Tibial artery (tissue), 4 donors: ENCODE results near the gene PFN1.

ENCODE experiments used
- DNase-seq, 2 donors: peaks; one replicate each; pipeline ENCODE4 v3.0.0-alpha.2; 2019
- H3K27ac ChIP-seq, 2 donors: fragments of 200-600 bp; sonication (generic) in 1 of 2; 1 replicate in 1 of 2; 2 replicates in 1 of 2; pipeline ENCODE4 v1.5.1; 2018 to 2019; ENCODE audit warnings: mild to moderate bottlenecking in 1 of 2
- H3K27me3 ChIP-seq, 2 donors: fragments of 200-600 bp; sonication (generic) in 1 of 2; one replicate each; pipeline versions ENCODE4 v1.5.1 to v1.6.0; 2016 to 2019
- H3K36me3 ChIP-seq, 3 donors: fragments of 200-600 bp; sonication (generic) in 2 of 3; one replicate each; pipeline ENCODE4 v1.5.1; 2016 to 2019; ENCODE audit warnings: mild to moderate bottlenecking in 2 of 3
- H3K4me1 ChIP-seq, 4 donors: fragments of 200-600 bp; sonication (generic) in 2 of 4; 1 replicate in 3 of 4; 2 replicates in 1 of 4; pipeline ENCODE4 v1.5.1; 2016 to 2019
- H3K4me3 ChIP-seq, 2 donors: fragments of 200-600 bp; sonication (generic) in 1 of 2; 1 replicate in 1 of 2; 2 replicates in 1 of 2; pipeline ENCODE4 v1.5.1; 2018 to 2019; ENCODE audit warnings: mild to moderate bottlenecking in 2 of 2
- H3K9me3 ChIP-seq, 3 donors: fragments of 200-600 bp; sonication (generic) in 1 of 3; one replicate each; pipeline ENCODE4 v1.5.1; 2016 to 2019
- intact Hi-C: fragments of 100-400 bp; cut with DNase I; formaldehyde crosslinking; loops from one replicate; pipeline ENCODE4 v1.15.0; 2023; ENCODE audit warnings: low total_unique reads
- TF ChIP-seq, protein P1 (sequence below), 2 experiments: fragments of 200-600 bp in 1 of 2; fragments of 450-650 bp in 1 of 2; IDR thresholded peaks; one replicate each; pipeline ENCODE4 v1.5.1; 2017 to 2019; ENCODE audit warnings: antibody characterized with exemption in 2 of 2, mild to moderate bottlenecking in 1 of 2, moderate library complexity in 1 of 2

Gene PFN1

DNA sequence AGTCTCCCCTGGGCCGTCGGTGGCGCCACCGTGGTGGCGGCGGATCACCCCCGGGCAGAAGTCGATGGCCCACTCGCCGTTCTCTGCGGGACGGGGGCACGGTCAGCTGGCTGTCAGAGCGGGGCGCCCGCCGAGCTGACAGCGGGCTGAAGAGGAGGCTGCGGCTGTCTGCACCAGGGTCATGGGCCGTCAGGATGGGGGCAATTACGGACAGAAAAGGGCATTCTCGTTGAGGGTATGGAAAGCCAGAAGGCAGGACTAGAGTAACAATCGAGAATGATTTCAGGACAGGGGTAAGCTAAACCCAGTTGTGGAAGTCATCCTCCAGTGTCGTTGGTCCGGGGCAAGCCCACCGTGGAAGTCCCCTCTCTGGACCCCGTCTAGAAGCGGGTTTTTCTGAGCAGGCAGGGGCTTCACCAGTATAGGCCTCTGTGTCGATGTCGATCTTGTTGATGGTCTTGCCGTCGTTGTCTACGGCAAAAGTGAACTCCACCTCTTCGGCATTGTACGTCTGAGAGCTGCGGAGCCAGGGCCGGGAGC is 47.2 kb downstream of the PFN1 start:
- TF ChIP-seq, protein P1, sequence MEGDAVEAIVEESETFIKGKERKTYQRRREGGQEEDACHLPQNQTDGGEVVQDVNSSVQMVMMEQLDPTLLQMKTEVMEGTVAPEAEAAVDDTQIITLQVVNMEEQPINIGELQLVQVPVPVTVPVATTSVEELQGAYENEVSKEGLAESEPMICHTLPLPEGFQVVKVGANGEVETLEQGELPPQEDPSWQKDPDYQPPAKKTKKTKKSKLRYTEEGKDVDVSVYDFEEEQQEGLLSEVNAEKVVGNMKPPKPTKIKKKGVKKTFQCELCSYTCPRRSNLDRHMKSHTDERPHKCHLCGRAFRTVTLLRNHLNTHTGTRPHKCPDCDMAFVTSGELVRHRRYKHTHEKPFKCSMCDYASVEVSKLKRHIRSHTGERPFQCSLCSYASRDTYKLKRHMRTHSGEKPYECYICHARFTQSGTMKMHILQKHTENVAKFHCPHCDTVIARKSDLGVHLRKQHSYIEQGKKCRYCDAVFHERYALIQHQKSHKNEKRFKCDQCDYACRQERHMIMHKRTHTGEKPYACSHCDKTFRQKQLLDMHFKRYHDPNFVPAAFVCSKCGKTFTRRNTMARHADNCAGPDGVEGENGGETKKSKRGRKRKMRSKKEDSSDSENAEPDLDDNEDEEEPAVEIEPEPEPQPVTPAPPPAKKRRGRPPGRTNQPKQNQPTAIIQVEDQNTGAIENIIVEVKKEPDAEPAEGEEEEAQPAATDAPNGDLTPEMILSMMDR (IDR thresholded peaks at IDR 0.05), result no peak
- no peak for DNase-seq
- H3K27ac ChIP-seq, result no peak overlapping the region
- peak overlapping the region in 1 of 2 donors; percentile 27 for H3K4me3 ChIP-seq
- intact Hi-C loops, result no loop called here
- H3K4me1 ChIP-seq, result peaks cover 0 to 45% (median 20%) of the 10 kb centered on the region in 4 donors
- no peaks in the 10 kb centered on the region for H3K9me3 ChIP-seq
- peaks cover 8 to 16% (median 11%) of the 10 kb centered on the region in 3 donors for H3K36me3 ChIP-seq
- H3K27me3 ChIP-seq, result peaks cover 0 to 41% of the 10 kb centered on the region in 2 donors

DNA sequence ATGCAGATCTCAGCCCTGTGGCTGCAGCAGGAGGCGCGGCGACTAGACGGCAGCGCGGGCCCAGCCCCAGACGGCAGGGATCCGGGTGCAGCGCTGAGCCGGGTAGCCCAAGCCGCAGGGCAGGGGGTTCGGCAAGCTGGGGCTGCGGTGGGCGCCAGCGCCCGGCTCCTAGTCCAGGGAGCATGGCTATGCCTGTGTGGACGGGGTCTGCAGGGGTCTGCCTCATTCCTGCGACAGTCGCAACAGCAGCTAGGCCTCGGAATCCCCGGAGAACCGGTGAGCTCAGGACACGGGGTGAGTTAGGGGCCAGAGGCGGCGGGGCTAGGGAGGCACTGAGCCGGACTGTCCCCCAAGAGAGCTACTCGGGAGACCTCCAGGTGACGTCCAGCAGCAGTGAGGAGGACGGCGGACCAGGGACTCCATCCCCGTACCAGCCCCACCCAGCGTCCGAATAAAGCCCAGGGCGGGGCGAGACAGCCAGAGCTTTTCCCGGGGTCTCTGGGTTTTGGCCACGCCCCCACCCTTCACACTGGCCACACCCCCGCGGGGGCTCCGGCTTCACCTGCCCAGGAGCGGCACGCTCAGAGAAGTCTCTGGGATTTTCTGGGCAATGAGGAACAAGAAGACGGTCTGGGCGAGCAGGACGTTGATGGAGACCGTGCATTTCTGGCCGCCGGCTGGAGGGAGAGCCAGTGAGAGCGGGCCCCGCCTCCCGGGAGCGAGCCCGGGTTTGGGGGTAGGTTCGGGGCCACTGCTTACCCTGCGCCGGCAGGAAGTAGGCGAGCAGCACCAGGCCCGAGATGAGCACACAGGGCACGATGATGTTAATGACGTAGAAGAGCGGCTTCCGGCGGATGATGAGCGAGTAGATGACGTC is 47.9 kb downstream of the PFN1 start:
- Histone ChIP-seq H3K27ac (peak overlapping the region in 1 of 2 donors; percentile 33), H3K36me3 (peaks cover 14 to 23% (median 19%) of the 10 kb centered on the region in 3 donors), H3K4me1 (peaks cover 0 to 45% (median 20%) of the 10 kb centered on the region in 4 donors), H3K27me3 (peaks cover 0 to 41% of the 10 kb centered on the region in 2 donors), H3K4me3 (peak overlapping the region; percentile 49 to 59), H3K9me3 (no peaks in the 10 kb centered on the region)
- intact Hi-C loops, result no loop called here
- TF ChIP-seq, protein P1 (IDR thresholded peaks at IDR 0.05), result no peak
- no peak for DNase-seq

DNA sequence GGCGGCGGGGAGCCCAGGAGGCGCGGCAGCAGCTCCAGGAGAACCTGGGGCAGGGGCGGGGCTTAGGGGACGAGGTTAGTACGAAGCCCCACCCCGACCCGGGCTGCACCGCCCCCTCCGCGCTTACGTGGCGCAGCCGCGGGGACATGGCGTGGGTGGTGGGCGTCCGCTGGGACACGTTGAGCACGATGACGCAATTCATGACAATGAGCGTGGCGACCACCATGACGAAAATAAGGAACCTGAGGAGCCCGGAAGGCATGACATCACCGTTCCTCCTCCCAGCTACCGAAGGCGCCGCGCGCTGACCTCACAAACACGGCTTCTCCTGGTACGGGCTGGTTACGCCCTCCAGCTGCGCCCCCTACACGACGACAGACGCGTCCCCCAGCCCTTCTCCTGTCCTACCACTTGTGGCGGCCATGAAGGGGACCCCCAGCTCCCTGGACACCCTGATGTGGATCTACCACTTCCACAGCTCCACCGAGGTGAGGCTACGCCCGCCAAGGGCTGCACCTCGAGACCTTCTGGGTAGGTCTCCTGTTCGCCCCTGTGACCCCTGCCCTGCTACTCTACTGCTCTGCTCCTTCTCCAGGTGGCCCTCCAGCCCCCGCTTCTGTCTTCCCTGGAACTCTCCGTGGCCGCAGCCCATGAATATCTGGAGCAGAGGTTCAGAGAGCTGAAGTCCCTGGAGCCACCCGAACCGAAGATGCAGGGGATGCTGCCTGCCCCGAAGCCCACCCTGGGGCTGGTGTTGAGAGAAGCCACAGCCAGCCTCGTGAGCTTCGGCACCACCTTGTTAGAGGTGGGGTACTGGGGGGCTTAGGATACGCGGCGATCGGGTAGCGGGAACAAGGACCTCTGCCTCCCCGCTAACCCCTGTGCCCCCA is 48.7 kb downstream of the PFN1 start, which contains the start of gene C17orf107:
Gene C17orf107, plus strand, starts transcription at position 196 of the 890 bp plus-strand sequence. Its CDS starts 227 bp downstream, at position 423.
- Histone ChIP-seq H3K27ac (peak within 1 kb of the TSS in 1 of 2 donors; percentile 33), H3K9me3 (no peaks in the 10 kb centered on the region), H3K36me3 (peaks cover 23 to 32% (median 27%) of the 10 kb centered on the region in 3 donors), H3K4me3 (peak within 1 kb of the TSS; percentile 49 to 59), H3K4me1 (peaks cover 0 to 45% (median 20%) of the 10 kb centered on the region in 4 donors), H3K27me3 (peaks cover 0 to 41% of the 10 kb centered on the region in 2 donors)
- DNase-seq, result peak; percentile 76 to 88
- TF ChIP-seq, protein P1 (IDR thresholded peaks at IDR 0.05), result no peak
- intact Hi-C loops, result no loop called here

DNA sequence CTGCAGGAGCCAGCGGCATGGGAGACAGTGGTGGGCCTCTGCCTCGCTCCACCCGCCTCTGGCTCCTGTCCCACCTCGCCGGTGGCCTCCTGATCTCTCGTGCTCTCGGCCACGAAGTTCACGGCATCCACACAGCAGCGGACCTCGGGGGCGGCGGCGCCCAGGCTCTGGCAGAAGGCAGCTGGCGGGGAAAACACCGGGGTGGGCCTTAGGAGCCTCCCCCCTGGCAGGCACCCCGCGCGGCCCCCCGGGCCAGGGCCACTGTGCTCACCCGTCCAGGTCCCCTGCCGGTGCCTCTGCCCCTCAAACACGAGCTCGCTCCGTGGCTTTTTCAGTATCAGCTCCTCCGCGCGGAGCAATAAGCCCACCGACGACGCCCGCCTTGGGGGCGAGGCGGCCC is 49.4 kb downstream of the PFN1 start:
- Histone ChIP-seq H3K9me3 (no peaks in the 10 kb centered on the region), H3K36me3 (peaks cover 30 to 38% (median 34%) of the 10 kb centered on the region in 3 donors), H3K4me1 (peaks cover 0 to 45% (median 20%) of the 10 kb centered on the region in 4 donors), H3K27ac (peak overlapping the region in 1 of 2 donors; percentile 33), H3K4me3 (peak overlapping the region; percentile 49 to 59), H3K27me3 (peaks cover 0 to 36% of the 10 kb centered on the region in 2 donors)
- DNase-seq, result no peak
- intact Hi-C loops, result no loop called here
- TF ChIP-seq, protein P1 (IDR thresholded peaks at IDR 0.05), result no peak

DNA sequence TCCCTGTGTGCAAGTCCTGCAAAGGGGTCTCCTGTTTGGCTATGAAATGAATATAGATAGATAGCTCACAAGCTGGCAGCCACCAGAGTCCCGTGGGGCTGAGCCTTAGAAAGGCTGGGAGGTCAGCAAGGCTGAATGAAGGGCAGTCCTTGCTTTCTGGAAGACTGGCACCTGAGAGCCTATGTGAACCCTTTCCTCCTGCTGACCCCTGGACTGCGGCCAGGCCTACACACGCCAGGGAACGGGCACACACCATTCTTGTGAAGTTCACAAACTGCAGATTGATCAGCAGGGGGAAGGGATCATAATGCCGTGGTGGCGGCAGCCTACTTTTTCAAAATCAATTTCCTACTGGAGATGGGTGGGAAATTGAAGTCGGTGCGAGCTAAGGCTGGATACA is 50.0 kb downstream of the PFN1 start:
- DNase-seq, result no peak
- peaks cover 0 to 41% (median 20%) of the 10 kb centered on the region in 4 donors for H3K4me1 ChIP-seq
- H3K27ac ChIP-seq, result no peak overlapping the region
- peaks cover 34 to 44% (median 40%) of the 10 kb centered on the region in 3 donors for H3K36me3 ChIP-seq
- H3K27me3 ChIP-seq, result peaks cover 0 to 33% of the 10 kb centered on the region in 2 donors
- no peaks in the 10 kb centered on the region for H3K9me3 ChIP-seq
- TF ChIP-seq, protein P1 (IDR thresholded peaks at IDR 0.05), result no peak
- H3K4me3 ChIP-seq, result no peak overlapping the region
- intact Hi-C loops, result no loop called here
